NCI-H345 treated with DMSO at 0.1 percent for 48 hours (cell line): Measurements from ENCODE around the gene NPIPB2.

Experiments used
- DNase-seq: peaks from one replicate; lab custom pipeline; 2025; ENCODE audit not compliant: unreplicated experiment; lab: John Stamatoyannopoulos, UW

NPIPB2 gene

GRCh38 chr16:11903906-11904305 is 37.9 kb downstream of the NPIPB2 start:
- no peak for DNase-seq

DNA sequence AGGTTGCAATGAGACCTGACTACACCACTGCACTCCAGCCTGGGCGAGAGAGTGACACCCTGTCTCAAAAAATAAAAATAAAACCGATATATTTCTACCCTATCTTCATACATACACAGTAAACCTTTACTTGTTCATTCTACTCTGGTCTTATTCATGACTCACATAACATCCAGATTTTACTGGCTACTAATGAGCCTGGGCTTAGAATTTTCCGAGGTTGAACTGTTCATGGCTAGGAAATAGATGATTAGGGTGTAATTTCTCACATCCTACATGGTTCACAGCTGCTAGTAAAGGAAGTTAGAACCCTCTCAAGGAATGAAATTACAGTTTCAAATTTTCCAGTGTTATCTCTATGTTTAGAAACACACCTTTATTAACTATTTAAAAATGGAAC is 40.8 kb downstream of the NPIPB2 start:
- no peak for DNase-seq

DNA sequence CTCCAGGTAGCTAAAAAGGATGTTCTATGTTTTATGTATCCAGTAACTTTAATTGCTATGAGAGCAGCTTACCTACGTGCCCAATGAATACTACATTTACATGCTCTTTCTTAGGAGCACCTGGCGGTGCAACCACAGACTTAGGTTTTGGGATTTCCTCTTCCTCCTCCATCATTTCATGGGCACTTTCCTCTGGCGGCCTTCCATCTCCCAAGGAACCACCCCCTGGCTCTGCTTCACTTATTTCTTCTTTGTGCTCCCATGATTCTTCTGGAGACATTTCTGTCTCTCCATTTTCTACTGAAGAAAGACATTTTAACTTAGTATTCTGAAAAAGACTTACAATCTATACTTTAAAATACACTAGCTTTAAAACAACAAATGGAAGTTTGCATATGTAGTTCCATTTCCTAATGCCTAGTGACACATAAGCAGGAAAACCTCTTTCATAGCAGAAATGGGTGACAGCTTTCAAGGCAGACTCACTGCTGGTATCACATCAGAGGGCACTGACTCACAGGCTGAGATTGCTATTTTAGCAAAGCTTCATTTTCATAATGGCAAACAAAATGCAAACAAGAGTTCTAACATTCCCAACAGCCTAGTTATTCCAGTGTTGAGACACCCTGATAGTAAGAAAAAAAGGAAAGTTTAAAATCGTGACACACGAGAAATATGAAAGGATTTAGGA is 45.2 kb downstream of the NPIPB2 start:
- DNase-seq, result no peak

DNA sequence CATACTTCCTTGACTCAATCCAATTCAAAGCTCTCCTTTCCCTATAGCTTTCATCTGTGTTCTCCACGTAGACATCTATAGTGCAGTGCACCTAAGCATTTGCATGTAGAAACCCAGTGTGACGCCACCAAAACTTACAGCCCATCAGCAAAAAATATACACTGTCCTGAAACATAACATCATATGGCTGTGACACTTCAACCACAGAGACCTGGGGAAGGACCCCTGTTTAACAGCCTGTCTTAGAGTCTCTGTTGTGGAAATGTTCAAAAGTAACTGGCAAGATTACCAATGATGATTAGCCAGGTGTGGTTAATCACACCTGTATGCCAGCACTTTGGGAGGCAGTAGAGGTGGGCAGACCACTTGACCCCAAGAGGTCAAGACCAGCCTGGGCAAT is 48.3 kb downstream of the NPIPB2 start:
- DNase-seq, result no peak

GRCh38 chr16:11892761-11893160 is 49.1 kb downstream of the NPIPB2 start:
- no peak for DNase-seq

- DNase-seq, result no peak
Observed at GRCh38 chr16:11890231-11890965, 51.4 kb downstream of the NPIPB2 start.

GRCh38 chr16:11886881-11887280 is 55.0 kb downstream of the NPIPB2 start:
- DNase-seq, result no peak

- DNase-seq, result no peak
Observed at GRCh38 chr16:11884035-11884434, 57.8 kb downstream of the NPIPB2 start.

- DNase-seq, result no peak
Observed at GRCh38 chr16:11880007-11880406, 61.8 kb downstream of the NPIPB2 start.

- DNase-seq, result no peak
Observed at GRCh38 chr16:11877374-11877773, 64.5 kb downstream of the NPIPB2 start.
